Measurements from ENCODE around the gene SF3A1.
"Not testable (repeated sequence)": the region's sequence is repeated elsewhere in the genome, so short reads cannot be mapped to it uniquely, and the experiment has no call there.

SF3A1 gene

DNA sequence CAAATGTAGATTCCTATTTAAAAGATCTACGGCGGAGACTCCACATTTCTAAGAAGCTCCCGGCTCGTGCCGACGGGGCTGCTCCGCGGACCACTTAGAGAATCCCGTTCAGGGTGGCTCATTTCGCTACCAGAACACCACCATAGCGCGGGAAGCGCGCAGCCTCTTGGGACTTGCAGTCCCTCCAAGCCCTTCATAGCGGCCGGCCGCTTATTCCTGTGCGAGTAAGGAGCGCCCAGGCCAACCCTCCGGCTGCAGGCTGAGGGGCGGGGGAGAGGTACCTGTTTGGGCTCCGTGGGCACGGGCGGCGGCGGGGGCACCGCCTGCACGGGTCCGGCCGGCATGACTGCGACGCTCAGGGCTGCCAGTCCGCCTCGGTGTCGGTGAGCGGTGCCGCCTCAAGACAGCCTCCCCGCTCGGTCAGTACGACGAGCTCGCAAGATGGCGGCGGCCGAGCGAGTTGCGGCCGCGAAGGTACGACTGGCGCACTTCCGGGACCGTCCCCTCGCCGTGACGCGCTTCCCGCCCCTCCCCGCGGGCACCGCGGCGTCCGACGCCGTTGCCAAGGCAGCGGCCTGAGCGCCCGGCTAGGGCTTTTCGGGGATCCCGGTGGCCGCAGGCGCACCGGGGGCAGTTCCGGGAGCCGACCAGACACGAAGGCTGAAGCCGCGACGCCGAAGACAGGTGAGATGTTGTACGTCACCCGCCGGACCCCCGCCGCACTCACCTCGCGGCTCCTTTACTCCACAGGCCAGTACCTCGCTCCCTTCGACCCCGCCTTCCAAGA, at the start of gene SF3A1, which contains the start of gene CCDC157:
SF3A1 (minus strand) TSS at position 446 of the 787 bp plus-strand sequence; CDS start at position 344, 102 bp downstream.
CCDC157 (plus strand) TSS at position 559 of the 787 bp plus-strand sequence. CDS start 8,994 bp downstream, outside the sequence.
- peak; percentile 72 for DNase-seq (ENCODE audit: low read depth)

GRCh38 chr22:30406400-30406799, 49.7 kb upstream of the SF3A1 start:
- no peak for DNase-seq (ENCODE audit: low read depth)

GRCh38 chr22:30405731-30406130, 49.0 kb upstream of the SF3A1 start:
- DNase-seq (ENCODE audit: low read depth), result no peak

- DNase-seq (ENCODE audit: low read depth), result no peak
These were observed 47.6 kb upstream of the SF3A1 start for GRCh38 chr22:30404307-30404706.

DNA sequence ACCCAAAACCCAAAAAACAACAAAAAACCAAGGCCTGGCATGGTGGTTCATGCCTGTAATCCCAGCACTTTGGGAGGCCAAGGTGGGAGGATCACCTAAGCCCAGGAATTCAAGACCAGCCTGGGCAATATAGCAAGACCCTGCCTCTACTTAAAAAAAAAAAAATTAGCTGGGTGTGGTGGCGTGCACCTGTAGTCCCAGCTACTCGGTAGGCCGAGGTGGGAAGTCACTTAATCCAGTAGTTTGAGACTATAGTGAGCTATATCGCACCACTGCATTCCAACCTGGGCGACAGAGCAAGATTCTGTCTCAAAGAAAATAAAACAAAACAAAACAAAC, 46.0 kb upstream of the SF3A1 start:
- DNase-seq (ENCODE audit: low read depth), result not testable (repeated sequence)

GRCh38 chr22:30402028-30402765, 45.5 kb upstream of the SF3A1 start:
- no peak for DNase-seq (ENCODE audit: low read depth)

DNA sequence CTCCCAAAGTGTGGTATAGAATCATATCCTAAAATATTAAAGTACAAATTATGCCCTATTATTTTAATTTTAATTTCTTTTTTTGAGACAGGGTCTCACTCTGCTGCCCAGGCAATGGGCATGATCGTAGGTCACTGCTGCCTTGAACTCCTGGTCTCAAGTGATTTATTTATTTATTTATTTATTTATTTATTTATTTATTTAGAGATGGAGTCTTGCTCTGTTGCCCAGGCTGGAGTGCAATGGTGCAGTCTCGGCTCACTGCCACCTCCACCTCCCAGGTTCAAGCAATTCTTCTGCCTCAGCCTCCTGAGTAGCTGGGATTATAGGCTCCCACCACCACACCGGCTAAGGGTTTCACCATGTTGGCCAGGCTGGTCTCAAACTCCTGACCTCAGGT, 44.3 kb upstream of the SF3A1 start:
- not testable (repeated sequence) for DNase-seq (ENCODE audit: low read depth)

- DNase-seq (ENCODE audit: low read depth), result no peak
These were observed 43.5 kb upstream of the SF3A1 start for GRCh38 chr22:30400159-30400558.

DNA sequence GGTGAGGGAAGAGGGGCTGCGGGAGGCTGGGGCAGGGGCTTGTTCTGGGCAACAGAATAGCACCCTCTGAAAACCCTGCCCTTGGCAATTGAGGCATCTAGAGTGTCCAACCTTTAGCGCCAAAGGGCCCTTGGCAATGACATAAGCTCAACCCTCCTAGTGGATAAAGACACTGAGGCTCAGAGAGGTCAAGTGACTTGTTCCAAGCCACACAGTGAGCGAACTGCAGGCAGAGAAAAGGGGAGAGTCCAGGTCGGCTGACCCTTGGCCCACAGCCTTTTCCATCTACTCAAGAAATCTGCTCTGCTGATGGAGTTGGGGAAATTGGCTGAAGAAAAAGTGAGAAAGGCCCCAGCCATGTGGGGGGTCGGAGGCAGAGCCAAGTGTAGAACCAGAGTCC, 43.0 kb upstream of the SF3A1 start:
- no peak for DNase-seq (ENCODE audit: low read depth)

DNA sequence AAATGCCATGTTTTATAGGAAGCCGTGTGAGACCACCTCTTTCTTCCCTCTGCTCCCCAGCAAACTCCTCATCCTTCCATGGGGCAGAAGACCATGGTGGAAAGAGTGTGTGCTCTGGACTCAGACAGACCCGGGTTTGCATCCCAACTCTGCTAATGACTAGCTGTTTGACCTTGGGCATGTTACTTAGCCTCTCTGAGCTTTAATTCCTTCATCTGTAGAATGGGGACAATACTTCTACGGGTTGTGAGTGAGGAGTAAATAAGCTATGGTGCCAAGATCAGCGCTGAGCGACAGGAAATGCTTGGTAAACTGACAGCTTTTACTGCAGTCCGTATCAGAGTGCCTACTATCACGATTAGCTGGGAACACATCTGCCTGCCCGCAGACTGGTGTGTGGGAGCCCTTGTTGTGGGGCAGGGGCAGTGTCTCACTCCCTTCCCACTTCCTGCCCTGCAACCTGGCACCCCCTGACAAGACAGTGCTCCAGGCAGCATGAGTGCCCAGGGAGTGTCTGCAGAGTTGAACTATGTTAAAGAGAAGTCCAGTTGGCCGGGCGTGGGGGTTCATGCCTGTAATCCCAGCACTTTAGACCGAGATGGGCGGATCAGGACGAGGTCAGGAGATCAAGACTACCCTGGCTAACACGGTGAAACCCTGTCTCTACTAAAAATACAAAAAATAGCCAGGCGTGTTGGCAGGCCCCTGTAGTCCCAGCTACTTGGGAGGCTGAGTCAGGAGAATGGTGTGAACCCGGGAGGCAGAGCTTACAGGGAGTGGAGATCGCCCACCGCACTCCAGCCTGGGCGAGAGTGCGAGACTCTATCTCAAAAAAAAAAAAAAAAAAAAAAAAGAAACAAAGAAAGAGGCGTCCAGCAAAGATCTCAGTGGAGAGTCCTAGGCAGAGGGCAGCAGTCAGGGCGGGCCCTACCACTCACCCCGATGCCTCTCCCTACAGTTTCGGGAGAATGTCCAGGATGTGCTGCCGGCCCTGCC, 42.3 kb upstream of the SF3A1 start:
- DNase-seq (ENCODE audit: low read depth), result no peak

GRCh38 chr22:30397656-30398635, 41.3 kb upstream of the SF3A1 start:
- no peak for DNase-seq (ENCODE audit: low read depth)

GRCh38 chr22:30396871-30397655, 40.4 kb upstream of the SF3A1 start, which contains the start of gene SEC14L2:
Gene SEC14L2, plus strand, starts transcription at chr22:30397018. Its CDS starts 99 bp downstream, at chr22:30397117.
- peak; percentile 33 for DNase-seq (ENCODE audit: low read depth)

GRCh38 chr22:30393885-30394284, 37.2 kb upstream of the SF3A1 start:
- no peak for DNase-seq (ENCODE audit: low read depth)

GRCh38 chr22:30393322-30393680, 36.6 kb upstream of the SF3A1 start:
- no peak for DNase-seq (ENCODE audit: low read depth)

GRCh38 chr22:30392661-30393321, 36.1 kb upstream of the SF3A1 start:
- no peak for DNase-seq (ENCODE audit: low read depth)

GRCh38 chr22:30390974-30391691, 34.4 kb upstream of the SF3A1 start:
- peak; percentile 45 for DNase-seq (ENCODE audit: low read depth)

GRCh38 chr22:30386960-30387827, 30.5 kb upstream of the SF3A1 start, which contains the start of gene RNF215:
Gene RNF215, minus strand, starts transcription at chr22:30387411. Its CDS starts 98 bp downstream, at chr22:30387313.
- DNase-seq (ENCODE audit: low read depth), result peak; percentile 41

- no peak for DNase-seq (ENCODE audit: low read depth)
These were observed 29.9 kb upstream of the SF3A1 start for GRCh38 chr22:30386608-30386959.

All from stimulated activated CD8-positive, alpha-beta memory T cell treated with anti-CD3 and anti-CD28 coated beads, Interleukin-7, amount 100 ng/mL, for 24 hours (primary cell).